ENCODE data around the gene FGF12.

- no peak for TF ChIP-seq SIN3A (IDR thresholded peaks at IDR 0.05; ENCODE audit: borderline replicate concordance, insufficient read depth, low read length)
- TF ChIP-seq REST (IDR thresholded peaks at IDR 0.05; ENCODE audit: insufficient read depth in 1 of 2, low read depth in 2 of 2, low read length in 2 of 2), result no peak
- TF ChIP-seq POLR2AphosphoS5 (IDR thresholded peaks at IDR 0.05; ENCODE audit: low read depth, low read length), result no peak
- TF ChIP-seq TAF1 (IDR thresholded peaks at IDR 0.05; ENCODE audit: borderline replicate concordance, insufficient read depth, low read length), result no peak
These were observed 571.0 kb downstream of the FGF12 start for GRCh38 chr3:192156382-192156781.
